NCI-H146 treated with DMSO at 0.1 percent for 48 hours (cell line): ENCODE measurements around the gene ENTHD1.

Experiments used
- DNase-seq: peaks from one replicate; lab custom pipeline; 2025; ENCODE audit not compliant: unreplicated experiment; lab: John Stamatoyannopoulos, UW

ENTHD1 gene

GRCh38 chr22:39893526-39893925 lies at the start of gene ENTHD1:
TSS of gene ENTHD1 (minus strand) at chr22:39893760. CDS start at chr22:39887748, 6,012 bp downstream.
- DNase-seq, result no peak

GRCh38 chr22:39943337-39943736 lies 49.8 kb upstream of the ENTHD1 start:
- no peak for DNase-seq

GRCh38 chr22:39942439-39943230 lies 49.1 kb upstream of the ENTHD1 start:
- no peak for DNase-seq

GRCh38 chr22:39941601-39942000 lies 48.0 kb upstream of the ENTHD1 start:
- DNase-seq, result peak; percentile 68

- DNase-seq, result no peak
Measured at GRCh38 chr22:39940757-39941305, 47.3 kb upstream of the ENTHD1 start.

- DNase-seq, result no peak
Measured at GRCh38 chr22:39939830-39940229, 46.3 kb upstream of the ENTHD1 start.

- no peak for DNase-seq
Measured at GRCh38 chr22:39938509-39939111, 45.0 kb upstream of the ENTHD1 start.

GRCh38 chr22:39937906-39938305 lies 44.3 kb upstream of the ENTHD1 start:
- DNase-seq, result no peak

- no peak for DNase-seq
Measured at GRCh38 chr22:39936523-39937145, 43.1 kb upstream of the ENTHD1 start.

- no peak for DNase-seq
Measured at GRCh38 chr22:39935612-39936011, 42.1 kb upstream of the ENTHD1 start.

- no peak for DNase-seq
Measured at GRCh38 chr22:39935116-39935515, 41.6 kb upstream of the ENTHD1 start.

- no peak for DNase-seq
Measured at GRCh38 chr22:39933741-39934140, 40.2 kb upstream of the ENTHD1 start.

- DNase-seq, result no peak
Measured at GRCh38 chr22:39932918-39933649, 39.5 kb upstream of the ENTHD1 start.

- no peak for DNase-seq
Measured at GRCh38 chr22:39932166-39932565, 38.6 kb upstream of the ENTHD1 start.

- DNase-seq, result no peak
Measured at GRCh38 chr22:39931251-39931650, 37.7 kb upstream of the ENTHD1 start.

- no peak for DNase-seq
Measured at GRCh38 chr22:39928536-39929520, 35.3 kb upstream of the ENTHD1 start.

- no peak for DNase-seq
Measured at GRCh38 chr22:39927544-39927943, 34.0 kb upstream of the ENTHD1 start.

GRCh38 chr22:39926753-39927152 lies 33.2 kb upstream of the ENTHD1 start:
- DNase-seq, result no peak

- no peak for DNase-seq
Measured at GRCh38 chr22:39925909-39926679, 32.5 kb upstream of the ENTHD1 start.
